ENCODE measurements around the gene PRPSAP1.
"Not testable (repeated sequence)": the region's sequence is repeated elsewhere in the genome, so short reads cannot be mapped to it uniquely, and the experiment has no call there.

The PRPSAP1 gene

GRCh38 chr17:76276461-76277299 lies 77.0 kb downstream of the PRPSAP1 start:
- DNase-seq, result no peak

GRCh38 chr17:76276069-76276431 lies 77.7 kb downstream of the PRPSAP1 start:
- no peak for DNase-seq

- no peak for DNase-seq
Observed at GRCh38 chr17:76275382-76276068, 78.2 kb downstream of the PRPSAP1 start.

GRCh38 chr17:76274112-76274956 lies 79.4 kb downstream of the PRPSAP1 start:
- no peak for DNase-seq

GRCh38 chr17:76273445-76274111 lies 80.1 kb downstream of the PRPSAP1 start:
- DNase-seq, result no peak

- no peak for DNase-seq
Observed at GRCh38 chr17:76272541-76273444, 80.9 kb downstream of the PRPSAP1 start.

GRCh38 chr17:76271669-76272540 lies 81.8 kb downstream of the PRPSAP1 start:
- DNase-seq, result no peak

GRCh38 chr17:76270770-76271668 lies 82.7 kb downstream of the PRPSAP1 start:
- DNase-seq, result no peak

GRCh38 chr17:76270127-76270592 lies 83.6 kb downstream of the PRPSAP1 start:
- no peak for DNase-seq

- no peak for DNase-seq
Observed at GRCh38 chr17:76268991-76269981, 84.4 kb downstream of the PRPSAP1 start.

GRCh38 chr17:76268015-76268749 lies 85.5 kb downstream of the PRPSAP1 start:
- DNase-seq, result no peak

- DNase-seq, result not testable (repeated sequence)
Observed at GRCh38 chr17:76267581-76268001, 86.1 kb downstream of the PRPSAP1 start.

- DNase-seq, result no peak
Observed at GRCh38 chr17:76267051-76267576, 86.6 kb downstream of the PRPSAP1 start.

GRCh38 chr17:76266244-76266938 lies 87.3 kb downstream of the PRPSAP1 start:
- DNase-seq, result no peak

GRCh38 chr17:76265624-76266243 lies 88.0 kb downstream of the PRPSAP1 start:
- no peak for DNase-seq

Measured in NCI-H187 (cell line).